ACHN (cell line): ENCODE results near the gene TOR2A.

ENCODE experiments used
- DNase-seq: peaks from one replicate; pipeline ENCODE4 v3.0.0-alpha.2; 2015
- in situ Hi-C: cut with HindIII; loops from 2 replicates; pipeline ENCODE4 v1.10.0; 2017; ENCODE audit warnings: low sequenced_read_pairs, low pct_ligation_motif_present, low pct_unique_long_range_greater_than_20kb

Gene TOR2A

DNA sequence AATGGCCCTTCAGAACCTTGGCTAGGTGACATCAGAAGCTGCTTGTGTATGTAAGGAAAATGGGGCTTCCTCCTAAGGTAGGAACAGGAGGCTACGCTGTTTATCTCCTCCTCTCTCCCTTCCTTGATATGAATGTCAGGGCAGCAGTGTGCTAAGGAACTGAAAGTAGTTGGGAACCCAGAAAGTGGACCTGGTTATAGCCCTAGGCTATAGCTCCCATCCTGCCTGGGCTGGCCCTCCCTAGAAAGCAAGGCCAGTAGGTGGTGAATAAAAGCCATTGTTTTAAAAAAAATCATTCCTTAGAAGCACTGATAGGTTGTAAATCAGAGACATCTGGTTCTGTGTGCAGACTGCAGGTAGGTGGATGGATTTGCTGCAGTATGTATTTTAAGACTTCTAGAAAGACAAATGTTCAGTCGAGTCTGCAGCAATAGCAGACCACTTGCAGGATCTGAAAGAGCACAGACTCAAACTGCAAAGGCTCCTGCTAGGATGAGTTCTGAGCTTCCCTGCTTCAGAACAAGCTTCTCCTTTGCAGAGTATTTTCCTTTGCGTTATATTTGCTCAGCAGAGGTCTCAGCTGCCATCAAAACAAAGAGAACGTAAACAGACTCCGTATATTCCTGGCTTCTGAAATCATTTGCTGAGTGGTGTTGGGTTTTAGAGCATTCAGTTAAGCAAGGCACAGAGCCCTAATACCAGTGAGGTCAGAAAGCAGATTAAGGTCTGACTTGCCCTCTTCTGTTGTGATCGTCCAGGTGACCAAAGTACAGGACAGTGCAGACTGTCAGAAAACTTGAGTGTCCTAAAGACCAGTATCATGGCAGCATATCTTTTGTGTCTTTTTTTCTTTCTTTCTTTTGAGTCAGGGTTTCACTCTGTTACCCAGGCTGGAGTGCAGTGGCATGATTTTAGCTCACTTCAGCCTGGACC is 48.4 kb downstream of the TOR2A start:
- in situ Hi-C loops, result no loop called here
- DNase-seq, result no peak

GRCh38 chr9:127684576-127684975 is 50.5 kb downstream of the TOR2A start:
- DNase-seq, result peak; percentile 7
- in situ Hi-C loops, result no loop called here

- in situ Hi-C loops, result no loop called here
- DNase-seq, result no peak
Observed at GRCh38 chr9:127683723-127684122, 51.4 kb downstream of the TOR2A start.

GRCh38 chr9:127682351-127683136 is 52.5 kb downstream of the TOR2A start:
- in situ Hi-C loops, result no loop called here
- DNase-seq, result no peak
